ENCODE measurements around the gene SMIM9. TPM values are rescaled to one million over a fixed set of nuclear protein-coding genes. Genes with fewer than 3 reads are reported as not detected.
"Not testable (repeated sequence)": the region's sequence is repeated elsewhere in the genome, so short reads cannot be mapped to it uniquely, and the experiment has no call there.

Gene SMIM9
- total RNA-seq (2021; fragmentation: NEBNext Ultra II Directional; extraction: Animal tissue kit (Norgen Biotek cat#: 25700)): not detected
- long read RNA-seq: 0 reads

GRCh38 chrX:154834562-154834961 is at the start of gene SMIM9:
TSS of gene SMIM9 (minus strand) at chrX:154834662. CDS start at chrX:154830856, 3,806 bp downstream.
- H3K4me1 Mint-ChIP-seq (ENCODE audit: low read depth): no peaks in the 10 kb centered on the region
- H3K27me3 Mint-ChIP-seq (ENCODE audit: insufficient read depth): peaks cover 17% of the 10 kb centered on the region
- no peak within 1 kb of the TSS for H3K4me3 Mint-ChIP-seq
- H3K36me3 Mint-ChIP-seq (ENCODE audit: low read depth): no peaks in the 10 kb centered on the region
- no peak for DNase-seq
- no peak for TF ChIP-seq CTCF (IDR thresholded peaks at IDR 0.05)
- H3K9me3 Mint-ChIP-seq: no peaks in the 10 kb centered on the region
- no peak within 1 kb of the TSS for H3K27ac Mint-ChIP-seq

- not testable (repeated sequence) for H3K4me3 Mint-ChIP-seq; DNase-seq; H3K4me1 Mint-ChIP-seq (ENCODE audit: low read depth); H3K27me3 Mint-ChIP-seq (ENCODE audit: insufficient read depth); H3K36me3 Mint-ChIP-seq (ENCODE audit: low read depth); H3K9me3 Mint-ChIP-seq; H3K27ac Mint-ChIP-seq
These were observed 49.6 kb upstream of the SMIM9 start for GRCh38 chrX:154884069-154884468.

GRCh38 chrX:154873329-154873728 is 38.9 kb upstream of the SMIM9 start:
- no peaks in the 10 kb centered on the region for H3K36me3 Mint-ChIP-seq (ENCODE audit: low read depth)
- peaks cover 4% of the 10 kb centered on the region; the same call in 1 of the 2 replicates for H3K9me3 Mint-ChIP-seq
- DNase-seq: no peak
- H3K4me3 Mint-ChIP-seq: no peak overlapping the region
- no peaks in the 10 kb centered on the region for H3K4me1 Mint-ChIP-seq (ENCODE audit: low read depth)
- H3K27me3 Mint-ChIP-seq (ENCODE audit: insufficient read depth): peaks cover 2% of the 10 kb centered on the region; the same call in 1 of the 2 replicates
- no peak for TF ChIP-seq CTCF (IDR thresholded peaks at IDR 0.05)
- H3K27ac Mint-ChIP-seq: no peak overlapping the region

GRCh38 chrX:154868522-154868921 is 34.1 kb upstream of the SMIM9 start:
- not testable (repeated sequence) for H3K4me3 Mint-ChIP-seq; H3K36me3 Mint-ChIP-seq (ENCODE audit: low read depth); H3K27ac Mint-ChIP-seq; H3K27me3 Mint-ChIP-seq (ENCODE audit: insufficient read depth); H3K4me1 Mint-ChIP-seq (ENCODE audit: low read depth); H3K9me3 Mint-ChIP-seq; DNase-seq

- no peaks in the 10 kb centered on the region for H3K9me3 Mint-ChIP-seq
- no peaks in the 10 kb centered on the region for H3K36me3 Mint-ChIP-seq (ENCODE audit: low read depth)
- no peaks in the 10 kb centered on the region for H3K27me3 Mint-ChIP-seq (ENCODE audit: insufficient read depth)
- H3K27ac Mint-ChIP-seq: no peak overlapping the region
- no peak overlapping the region for H3K4me3 Mint-ChIP-seq
- DNase-seq: no peak
- no peak for TF ChIP-seq CTCF (IDR thresholded peaks at IDR 0.05)
- no peaks in the 10 kb centered on the region for H3K4me1 Mint-ChIP-seq (ENCODE audit: low read depth)
These were observed 20.8 kb upstream of the SMIM9 start for GRCh38 chrX:154855256-154855655.

- Mint-ChIP-seq H3K4me3 (no peak overlapping the region), H3K4me1 (ENCODE audit: low read depth) (no peaks in the 10 kb centered on the region), H3K27ac (no peak overlapping the region), H3K27me3 (ENCODE audit: insufficient read depth) (peaks cover 3% of the 10 kb centered on the region; the same call in 1 of the 2 replicates), H3K36me3 (ENCODE audit: low read depth) (no peaks in the 10 kb centered on the region), H3K9me3 (no peaks in the 10 kb centered on the region)
- DNase-seq: no peak
- TF ChIP-seq CTCF (IDR thresholded peaks at IDR 0.05): no peak
These were observed 16.6 kb upstream of the SMIM9 start for GRCh38 chrX:154850957-154851611.

All from HFFc6 (cell line).